ENCODE data around the gene ZNF319.

- TF ChIP-seq CTCF (conservative IDR thresholded peaks at IDR 0.05 in 1 of 2, IDR thresholded peaks at IDR 0.05 in 1 of 2; ENCODE audit: extremely low read depth in 1 of 2, insufficient read depth in 1 of 2, low read depth in 1 of 2, low read length in 2 of 2) (no peak), EZH2 (IDR thresholded peaks at IDR 0.05; ENCODE audit: borderline replicate concordance, low read length) (no peak)
Measured at GRCh38 chr16:57957673-57958392, 42.6 kb downstream of the ZNF319 start.

All from mammary epithelial cell (primary cell).